ENCODE data around the gene MORC1.

MORC1 gene

DNA sequence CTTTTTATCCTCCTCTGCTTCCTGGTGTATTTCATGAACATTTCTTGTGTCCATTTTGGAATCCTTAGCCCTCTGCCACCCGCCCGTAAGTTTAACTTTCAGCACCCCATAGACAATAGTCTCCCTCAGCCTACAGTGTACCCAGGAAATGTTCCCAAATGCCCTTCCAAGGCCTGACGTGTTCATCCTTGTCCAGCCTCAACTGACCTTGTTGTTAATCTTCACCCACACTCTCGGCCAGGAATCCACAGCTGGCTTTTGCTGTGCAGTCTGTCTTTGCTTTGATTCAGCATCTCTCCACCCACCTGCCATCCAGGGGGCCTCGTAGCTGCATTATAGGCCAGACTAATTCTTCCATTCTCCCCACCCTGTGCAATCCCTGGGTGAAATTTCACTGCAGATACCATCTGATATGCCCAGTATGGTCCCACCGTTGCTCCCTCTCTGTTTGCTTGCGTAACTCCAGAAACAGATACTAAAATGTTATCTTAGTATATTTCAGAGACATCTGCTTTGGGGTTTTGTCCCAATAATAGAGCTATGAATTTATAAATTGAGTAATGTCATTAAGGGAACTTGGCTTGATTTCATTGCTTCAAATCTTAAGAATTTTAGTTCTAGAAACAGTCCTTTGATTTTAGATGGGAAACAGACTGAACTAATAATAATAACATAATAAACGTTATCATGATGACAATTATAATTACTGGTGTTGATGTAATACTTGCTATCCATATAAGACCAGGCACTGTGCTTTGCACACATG, 180.8 kb downstream of the MORC1 start:
- DNase-seq: no peak

GRCh38 chr3:108931035-108931434, 186.9 kb downstream of the MORC1 start:
- no peak for DNase-seq

GRCh38 chr3:108918866-108919265, 199.1 kb downstream of the MORC1 start:
- DNase-seq: no peak

- peak; percentile 10 for DNase-seq
Observed at GRCh38 chr3:108914774-108915641, 202.9 kb downstream of the MORC1 start.

DNA sequence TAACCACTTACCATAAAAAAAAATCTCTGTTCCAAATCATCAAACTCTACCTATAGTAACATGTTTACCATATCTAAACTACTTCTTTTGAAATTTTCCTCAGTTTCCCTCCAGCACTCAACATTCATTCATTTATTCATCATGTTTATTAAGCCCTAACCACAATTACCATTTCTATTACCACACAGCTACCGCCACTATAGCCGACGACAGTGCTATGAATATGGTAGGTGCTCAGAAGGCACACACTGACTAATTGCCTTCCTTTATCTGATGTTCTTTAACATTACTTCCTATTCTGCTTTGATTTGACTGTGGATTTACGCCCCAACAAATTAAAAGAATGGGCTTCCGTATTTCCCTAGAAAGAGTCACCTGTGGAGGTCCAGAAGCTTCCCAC, 208.1 kb downstream of the MORC1 start:
- DNase-seq: no peak
